Measurements from ENCODE around the gene TBC1D1. TPM values are rescaled to one million over a fixed set of nuclear protein-coding genes. Genes with fewer than 3 reads are reported as not detected.
A peak's percentile ranks its signal among the peaks of the same experiment; 100 is the strongest.

The TBC1D1 gene
- total RNA-seq, 2 donors from 2014 or later = 58.0 to 68.7 TPM

GRCh38 chr4:37868238-37868637 lies 22.6 kb upstream of the TBC1D1 start:
- peaks cover 20% of the 10 kb centered on the region for H3K4me1 Mint-ChIP-seq (ENCODE audit: low read depth)
- H3K36me3 Mint-ChIP-seq (ENCODE audit: insufficient read depth in 2 of 2) = peaks cover 3 to 11% of the 10 kb centered on the region in 2 donors
- no peak overlapping the region for H3K27ac Mint-ChIP-seq
- DNase-seq = no peak
- ATAC-seq (replicated peaks in 1 of 2) = no peak
- no peaks in the 10 kb centered on the region for H3K9me3 Mint-ChIP-seq
- H3K4me3 Mint-ChIP-seq = no peak overlapping the region
- H3K27me3 Mint-ChIP-seq (ENCODE audit: low read depth) = no peaks in the 10 kb centered on the region

GRCh38 chr4:37872310-37872988 lies 18.4 kb upstream of the TBC1D1 start:
- DNase-seq = no peak
- no peak for ATAC-seq (replicated peaks in 1 of 2)
- Mint-ChIP-seq H3K36me3 (ENCODE audit: insufficient read depth in 2 of 2) (peaks cover 0 to 6% of the 10 kb centered on the region in 2 donors), H3K4me3 (no peak overlapping the region), H3K27me3 (ENCODE audit: low read depth) (no peaks in the 10 kb centered on the region), H3K9me3 (no peaks in the 10 kb centered on the region), H3K4me1 (ENCODE audit: low read depth) (peaks cover 32% of the 10 kb centered on the region), H3K27ac (no peak overlapping the region)

- H3K9me3 Mint-ChIP-seq = no peaks in the 10 kb centered on the region
- H3K27ac Mint-ChIP-seq = no peak overlapping the region
- peaks cover 32% of the 10 kb centered on the region for H3K4me1 Mint-ChIP-seq (ENCODE audit: low read depth)
- H3K4me3 Mint-ChIP-seq = no peak overlapping the region
- DNase-seq (no peak), ATAC-seq (replicated peaks in 1 of 2) (peak; percentile 69 to 70)
- peaks cover 0 to 2% of the 10 kb centered on the region in 2 donors for H3K36me3 Mint-ChIP-seq (ENCODE audit: insufficient read depth in 2 of 2)
- H3K27me3 Mint-ChIP-seq (ENCODE audit: low read depth) = no peaks in the 10 kb centered on the region
These were observed 17.5 kb upstream of the TBC1D1 start for GRCh38 chr4:37873386-37873785.

GRCh38 chr4:37876156-37876555 lies 14.7 kb upstream of the TBC1D1 start:
- Mint-ChIP-seq H3K4me1 (ENCODE audit: low read depth) (peaks cover 30% of the 10 kb centered on the region), H3K27ac (no peak overlapping the region), H3K36me3 (ENCODE audit: insufficient read depth in 2 of 2) (no peaks in the 10 kb centered on the region), H3K4me3 (no peak overlapping the region), H3K9me3 (no peaks in the 10 kb centered on the region), H3K27me3 (ENCODE audit: low read depth) (no peaks in the 10 kb centered on the region)
- no peak for ATAC-seq (replicated peaks in 1 of 2)
- DNase-seq = no peak

GRCh38 chr4:37879365-37879764 lies 11.5 kb upstream of the TBC1D1 start:
- DNase-seq (no peak), ATAC-seq (replicated peaks in 1 of 2) (no peak)
- no peaks in the 10 kb centered on the region for H3K27me3 Mint-ChIP-seq (ENCODE audit: low read depth)
- H3K36me3 Mint-ChIP-seq (ENCODE audit: insufficient read depth in 2 of 2) = no peaks in the 10 kb centered on the region
- peaks cover 1% of the 10 kb centered on the region for H3K4me1 Mint-ChIP-seq (ENCODE audit: low read depth)
- no peak overlapping the region for H3K27ac Mint-ChIP-seq
- no peaks in the 10 kb centered on the region for H3K9me3 Mint-ChIP-seq
- H3K4me3 Mint-ChIP-seq = no peak overlapping the region

- DNase-seq (no peak), ATAC-seq (replicated peaks in 1 of 2) (no peak)
- H3K9me3 Mint-ChIP-seq = no peaks in the 10 kb centered on the region
- no peak overlapping the region for H3K4me3 Mint-ChIP-seq
- H3K36me3 Mint-ChIP-seq (ENCODE audit: insufficient read depth in 2 of 2) = no peaks in the 10 kb centered on the region
- H3K27ac Mint-ChIP-seq = no peak overlapping the region
- H3K27me3 Mint-ChIP-seq (ENCODE audit: low read depth) = no peaks in the 10 kb centered on the region
- H3K4me1 Mint-ChIP-seq (ENCODE audit: low read depth) = peaks cover 12% of the 10 kb centered on the region
These were observed 9.1 kb upstream of the TBC1D1 start for GRCh38 chr4:37881811-37882210.

GRCh38 chr4:37882665-37883296 lies 8.1 kb upstream of the TBC1D1 start:
- Mint-ChIP-seq H3K9me3 (no peaks in the 10 kb centered on the region), H3K27ac (no peak overlapping the region), H3K36me3 (ENCODE audit: insufficient read depth in 2 of 2) (no peaks in the 10 kb centered on the region), H3K27me3 (ENCODE audit: low read depth) (peaks cover 8% of the 10 kb centered on the region), H3K4me1 (ENCODE audit: low read depth) (peaks cover 12% of the 10 kb centered on the region), H3K4me3 (no peak overlapping the region)
- ATAC-seq (replicated peaks in 1 of 2) (no peak), DNase-seq (no peak)

GRCh38 chr4:37884855-37885487 lies 5.9 kb upstream of the TBC1D1 start:
- H3K9me3 Mint-ChIP-seq = no peaks in the 10 kb centered on the region
- no peak overlapping the region for H3K4me3 Mint-ChIP-seq
- no peak overlapping the region for H3K27ac Mint-ChIP-seq
- H3K36me3 Mint-ChIP-seq (ENCODE audit: insufficient read depth in 2 of 2) = no peaks in the 10 kb centered on the region
- peaks cover 17% of the 10 kb centered on the region for H3K27me3 Mint-ChIP-seq (ENCODE audit: low read depth)
- ATAC-seq (replicated peaks in 1 of 2) (peak; percentile 21 to 25), DNase-seq (no peak)
- peaks cover 19% of the 10 kb centered on the region for H3K4me1 Mint-ChIP-seq (ENCODE audit: low read depth)

GRCh38 chr4:37885496-37885895 lies 5.4 kb upstream of the TBC1D1 start:
- Mint-ChIP-seq H3K9me3 (no peaks in the 10 kb centered on the region), H3K4me1 (ENCODE audit: low read depth) (peaks cover 23% of the 10 kb centered on the region), H3K27me3 (ENCODE audit: low read depth) (peaks cover 19% of the 10 kb centered on the region), H3K4me3 (no peak overlapping the region), H3K36me3 (ENCODE audit: insufficient read depth in 2 of 2) (no peaks in the 10 kb centered on the region), H3K27ac (no peak overlapping the region)
- no peak for DNase-seq
- ATAC-seq (replicated peaks in 1 of 2) = no peak

GRCh38 chr4:37889849-37890800 lies 759 bp upstream of the TBC1D1 start:
- Mint-ChIP-seq H3K27me3 (ENCODE audit: low read depth) (peaks cover 19% of the 10 kb centered on the region), H3K27ac (peak overlapping the region; percentile 27), H3K9me3 (no peaks in the 10 kb centered on the region), H3K4me3 (peak overlapping the region; percentile 58 to 68), H3K4me1 (ENCODE audit: low read depth) (peaks cover 40% of the 10 kb centered on the region), H3K36me3 (ENCODE audit: insufficient read depth in 2 of 2) (no peaks in the 10 kb centered on the region)
- DNase-seq = peak; percentile 29 to 30
- ATAC-seq (replicated peaks in 1 of 2) = peak; percentile 22 to 25

GRCh38 chr4:37891260-37892159 lies 626 bp downstream of the TBC1D1 start:
- Mint-ChIP-seq H3K27me3 (ENCODE audit: low read depth) (peaks cover 19% of the 10 kb centered on the region), H3K9me3 (no peaks in the 10 kb centered on the region), H3K4me1 (ENCODE audit: low read depth) (peaks cover 49% of the 10 kb centered on the region), H3K27ac (peak overlapping the region; percentile 87), H3K4me3 (peak overlapping the region; percentile 79 to 90), H3K36me3 (ENCODE audit: insufficient read depth in 2 of 2) (no peaks in the 10 kb centered on the region)
- ATAC-seq (replicated peaks in 1 of 2) (peak; percentile 78 to 80), DNase-seq (peak; percentile 62 to 73)

- Mint-ChIP-seq H3K27ac (peak overlapping the region; percentile 39), H3K4me1 (ENCODE audit: low read depth) (peaks cover 49% of the 10 kb centered on the region), H3K9me3 (no peaks in the 10 kb centered on the region), H3K36me3 (ENCODE audit: insufficient read depth in 2 of 2) (no peaks in the 10 kb centered on the region), H3K27me3 (ENCODE audit: low read depth) (peaks cover 13% of the 10 kb centered on the region), H3K4me3 (peak overlapping the region; percentile 79 to 90)
- DNase-seq (peak; percentile 58 to 69), ATAC-seq (replicated peaks in 1 of 2) (peak; percentile 56 to 63)
These were observed 1.8 kb downstream of the TBC1D1 start for GRCh38 chr4:37892641-37893040.
